ENCODE measurements around the gene VTI1B.

DNA sequence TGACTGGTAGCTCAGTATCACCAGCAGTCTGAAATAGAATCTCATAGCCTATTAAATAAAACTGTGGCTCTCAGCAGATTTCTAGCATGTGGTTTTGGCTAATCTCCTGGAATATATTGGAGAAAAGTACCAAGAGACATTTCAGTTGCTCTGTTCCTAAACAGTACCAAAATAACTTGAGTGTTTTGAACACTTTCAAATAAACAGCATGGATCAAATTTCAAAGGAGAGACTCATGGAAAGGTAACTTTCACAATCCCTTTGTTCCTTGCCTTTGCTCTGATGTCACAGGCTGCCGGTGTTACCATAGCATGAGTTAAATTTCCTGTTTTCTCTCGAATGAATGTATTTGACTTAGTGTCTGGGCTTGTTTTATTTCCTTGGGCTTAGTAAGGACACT is 51.3 kb downstream of the VTI1B start:
- TF ChIP-seq CTCF (IDR thresholded peaks at IDR 0.05) (no peak), EZH2 (IDR thresholded peaks at IDR 0.05) (no peak)

Measured in neural progenitor cell (in vitro differentiated cells).